ENCODE measurements around the gene COBL.

The COBL gene

DNA sequence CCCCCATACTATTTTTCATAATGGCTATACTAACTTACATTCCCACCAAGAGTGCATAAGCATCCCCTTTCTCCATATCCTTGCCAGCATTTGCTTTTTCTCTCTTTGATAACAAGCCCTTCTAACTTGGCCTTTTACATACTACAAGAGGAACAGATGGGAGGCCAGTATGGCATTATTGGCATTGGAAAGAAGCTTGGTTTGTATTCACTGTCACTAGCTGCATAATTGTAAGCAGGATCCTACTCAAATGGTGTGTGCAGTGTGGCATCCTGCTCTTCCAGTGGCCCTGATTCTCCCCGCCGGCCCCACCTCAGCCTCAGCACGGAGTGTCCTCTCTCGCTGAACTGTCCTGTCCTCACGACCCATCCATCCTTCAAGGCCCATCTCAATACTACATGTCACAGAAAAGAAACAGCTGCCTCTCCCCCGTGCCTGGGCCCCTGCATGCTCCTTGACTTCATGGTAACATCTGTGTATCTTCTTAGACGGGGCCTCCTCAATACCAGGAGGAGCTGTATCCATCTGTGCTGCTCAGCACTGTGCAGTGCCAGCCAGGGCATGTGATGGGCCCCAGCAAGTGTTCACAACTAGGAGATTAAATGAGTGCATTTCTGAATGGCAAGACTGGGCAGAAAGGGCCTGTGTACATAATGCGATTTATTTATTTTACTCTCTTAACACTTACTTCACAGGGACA is 205.2 kb downstream of the COBL start:
- no peak for DNase-seq

DNA sequence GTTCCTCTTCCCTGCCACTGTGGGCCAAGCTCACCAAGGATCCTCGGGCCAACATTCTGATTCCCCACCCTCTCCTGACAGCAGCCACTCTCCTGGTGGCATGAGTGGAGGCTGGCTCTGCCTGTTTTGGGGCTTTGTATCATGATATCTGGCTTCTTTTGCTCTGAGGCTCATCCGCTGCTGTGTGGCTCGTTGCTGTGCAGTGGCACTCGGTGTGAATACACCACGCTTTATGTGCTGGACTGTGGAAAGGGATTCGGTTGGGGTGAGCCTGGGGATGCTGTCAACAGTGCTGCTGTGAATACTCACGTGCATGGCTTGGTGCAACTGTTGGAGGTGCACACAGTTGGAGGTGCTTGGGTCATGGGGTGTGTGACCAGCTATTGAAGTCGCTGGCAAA is 208.5 kb downstream of the COBL start:
- DNase-seq, result no peak

DNA sequence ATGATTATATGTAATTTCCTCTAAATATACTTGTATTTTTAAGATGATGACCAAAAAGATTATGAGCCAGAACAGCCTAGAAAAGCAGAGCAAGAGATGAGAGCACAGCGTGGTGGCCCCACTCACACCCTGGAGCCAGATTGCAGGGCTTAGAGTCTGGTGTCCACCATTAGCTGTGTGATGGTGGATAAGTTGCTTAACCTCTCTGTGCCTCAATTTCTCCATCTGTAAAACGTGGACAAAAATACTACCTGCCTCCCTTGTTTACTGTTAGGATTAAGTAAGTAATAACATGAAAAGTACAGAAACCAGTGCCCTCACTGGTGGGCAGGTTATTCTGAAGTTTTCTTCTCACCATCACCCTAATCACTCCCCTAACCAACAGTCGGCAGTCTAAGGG is 212.3 kb downstream of the COBL start:
- DNase-seq, result no peak

DNA sequence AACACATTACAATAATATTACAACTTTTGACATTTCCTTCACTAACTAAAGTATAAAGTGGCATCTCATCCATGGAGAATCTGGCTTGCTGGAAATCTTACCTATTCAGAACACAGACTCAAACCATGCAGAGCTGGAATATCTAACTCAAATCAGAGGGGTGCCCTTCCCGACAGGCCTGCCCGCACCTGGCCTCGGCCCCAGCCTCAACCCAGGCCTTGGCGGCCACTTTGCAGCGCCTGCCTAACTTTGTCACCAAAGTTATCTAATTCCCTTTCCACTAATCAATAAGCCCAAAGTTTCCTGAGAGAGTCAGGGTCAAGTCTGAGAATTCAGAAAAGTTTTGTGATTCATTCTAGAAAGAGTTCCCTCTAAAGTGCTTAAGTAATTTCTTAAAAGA is 212.9 kb downstream of the COBL start:
- DNase-seq, result no peak

DNA sequence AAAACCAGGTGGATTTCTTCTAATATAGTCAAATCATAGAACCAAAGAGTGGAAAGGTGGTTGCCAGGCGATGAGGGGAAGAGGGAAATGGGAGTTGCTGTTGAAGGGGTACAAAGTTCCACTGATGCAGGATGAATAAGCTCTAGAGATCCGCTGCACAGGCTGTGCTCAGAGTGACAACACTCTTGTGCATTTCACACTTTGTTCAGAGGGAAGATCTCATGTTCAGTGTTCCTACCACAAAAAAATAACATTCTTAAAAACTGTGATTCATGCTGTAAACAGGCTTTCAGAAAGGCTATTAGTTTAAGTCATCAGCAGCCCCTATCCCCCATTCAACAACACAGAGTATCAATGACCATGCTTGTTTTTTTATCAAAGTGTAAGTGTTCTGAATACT is 213.8 kb downstream of the COBL start:
- no peak for DNase-seq

DNA sequence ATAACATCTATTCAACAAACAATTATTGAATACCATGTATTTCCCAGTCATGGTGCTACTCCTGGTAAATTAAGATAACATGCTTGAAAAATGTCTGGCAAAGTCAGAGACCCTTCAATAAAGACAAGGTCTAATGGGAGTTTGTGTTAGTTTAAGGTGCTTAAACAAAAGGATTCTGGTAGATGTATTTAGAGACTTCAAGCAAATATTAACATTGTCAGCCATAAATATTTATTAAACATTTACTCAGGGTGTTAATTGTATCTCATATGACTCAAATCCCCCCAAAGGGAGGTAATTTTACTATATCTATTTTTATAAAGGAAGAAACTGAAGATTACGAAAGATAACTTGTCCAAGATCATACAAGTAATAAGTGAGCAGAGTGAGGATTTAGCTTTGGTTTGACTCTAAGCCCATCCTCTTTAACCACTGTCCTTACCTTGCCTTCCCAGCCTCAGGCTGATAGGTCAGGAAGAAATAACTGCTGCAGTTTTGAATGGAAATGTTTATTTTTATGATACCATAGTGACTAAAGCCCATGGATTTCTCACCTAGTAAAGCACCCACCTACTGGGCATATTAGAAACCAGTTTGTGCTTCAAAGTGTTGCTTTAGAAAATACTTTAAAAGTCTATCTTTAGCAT is 215.4 kb downstream of the COBL start:
- no peak for DNase-seq

DNA sequence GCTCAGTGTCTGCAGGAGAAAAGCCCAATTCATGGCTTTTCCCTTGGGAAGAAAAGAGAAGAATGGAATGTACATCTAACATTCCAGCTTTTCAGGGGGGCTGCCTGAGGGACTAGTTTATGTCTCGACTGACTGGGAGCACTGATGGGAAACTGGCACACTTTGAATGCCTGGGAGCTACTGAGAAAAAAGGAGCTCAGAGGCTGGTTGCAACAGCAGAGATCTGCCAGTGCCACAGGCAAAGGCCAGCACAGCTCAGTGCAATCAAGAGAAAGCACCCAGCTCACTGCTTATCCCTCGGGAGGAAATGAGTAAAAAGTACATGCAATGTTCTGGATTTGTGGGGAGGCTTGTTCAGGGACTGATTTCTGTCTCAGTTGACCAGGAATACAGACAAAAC is 226.2 kb downstream of the COBL start:
- DNase-seq, result no peak

DNA sequence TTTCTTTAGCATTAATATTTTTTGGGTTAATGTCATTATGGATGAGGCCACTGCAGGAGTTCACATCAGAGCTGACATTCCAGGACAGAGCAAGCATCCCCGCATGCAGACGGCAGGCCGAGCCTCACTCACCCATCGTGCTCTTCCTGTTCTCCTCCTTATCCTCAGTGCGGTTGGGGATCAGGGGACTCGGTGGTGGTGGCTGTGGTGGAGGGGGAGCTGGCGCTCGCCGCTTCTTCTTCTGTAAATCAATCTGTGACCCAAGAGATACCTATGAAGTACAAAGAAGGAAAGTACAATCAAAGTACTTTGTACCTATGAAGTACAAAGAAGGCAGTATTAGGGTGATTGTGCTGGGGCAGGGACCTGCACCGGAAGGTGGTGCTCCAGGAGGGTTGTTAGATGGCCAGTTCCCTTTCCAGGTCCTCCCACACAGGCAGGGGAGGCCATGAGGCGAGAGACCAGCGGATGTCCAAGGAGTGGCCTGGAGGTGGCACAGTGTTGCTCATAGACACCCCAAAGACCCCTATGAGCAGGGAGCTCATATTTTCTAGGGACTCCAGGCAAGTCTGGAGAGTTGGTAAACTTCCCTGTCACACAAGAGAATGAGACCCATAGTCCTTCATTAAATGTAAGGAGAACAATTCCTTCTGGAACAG is 231.4 kb downstream of the COBL start:
- DNase-seq, result no peak

DNA sequence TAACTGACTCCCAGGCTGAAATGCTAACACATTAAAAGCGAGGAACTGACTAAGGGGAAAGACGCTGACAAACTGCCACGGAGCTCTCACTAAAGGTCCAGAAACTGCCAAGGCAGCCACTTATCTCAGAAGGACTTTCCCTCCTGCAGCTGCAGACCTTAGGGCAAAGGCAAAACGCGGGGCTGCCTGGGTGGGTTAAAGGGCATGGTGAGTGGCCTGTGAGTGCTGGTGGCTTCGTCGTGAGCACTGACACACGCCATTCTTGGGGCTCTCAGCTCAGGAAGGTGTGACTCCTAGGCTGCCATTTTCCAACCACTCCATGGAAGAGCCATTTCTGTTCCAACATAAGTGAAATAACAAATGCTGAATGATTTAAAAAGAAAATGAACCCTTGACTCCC is 232.5 kb downstream of the COBL start:
- no peak for DNase-seq

DNA sequence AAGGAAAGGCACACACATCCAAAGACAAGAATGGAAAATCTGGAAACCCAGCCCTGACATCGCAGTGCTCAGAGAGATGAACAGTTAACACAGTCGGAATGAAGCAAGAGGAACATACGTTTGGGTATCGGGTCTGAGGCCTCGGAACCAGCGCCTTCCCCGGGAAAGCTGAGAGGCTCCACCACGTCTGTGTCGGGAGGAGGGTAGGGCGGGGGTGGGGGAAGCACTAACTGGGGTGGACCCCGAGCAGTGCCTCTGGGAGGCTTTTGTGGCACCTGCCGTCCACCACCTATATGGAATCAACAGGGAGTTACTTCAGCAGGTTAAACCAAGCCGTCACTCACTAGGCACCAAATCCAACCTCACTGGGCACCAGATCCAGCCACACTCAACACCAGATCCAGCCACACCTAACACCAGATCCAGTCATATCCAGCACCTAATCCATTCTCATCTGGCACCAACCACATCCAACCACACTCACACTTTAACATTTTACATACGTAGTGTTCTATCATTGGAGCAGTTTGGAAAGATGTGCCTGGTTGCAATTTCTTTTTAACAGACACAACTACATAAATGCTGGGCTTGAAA is 233.6 kb downstream of the COBL start:
- DNase-seq, result no peak

DNA sequence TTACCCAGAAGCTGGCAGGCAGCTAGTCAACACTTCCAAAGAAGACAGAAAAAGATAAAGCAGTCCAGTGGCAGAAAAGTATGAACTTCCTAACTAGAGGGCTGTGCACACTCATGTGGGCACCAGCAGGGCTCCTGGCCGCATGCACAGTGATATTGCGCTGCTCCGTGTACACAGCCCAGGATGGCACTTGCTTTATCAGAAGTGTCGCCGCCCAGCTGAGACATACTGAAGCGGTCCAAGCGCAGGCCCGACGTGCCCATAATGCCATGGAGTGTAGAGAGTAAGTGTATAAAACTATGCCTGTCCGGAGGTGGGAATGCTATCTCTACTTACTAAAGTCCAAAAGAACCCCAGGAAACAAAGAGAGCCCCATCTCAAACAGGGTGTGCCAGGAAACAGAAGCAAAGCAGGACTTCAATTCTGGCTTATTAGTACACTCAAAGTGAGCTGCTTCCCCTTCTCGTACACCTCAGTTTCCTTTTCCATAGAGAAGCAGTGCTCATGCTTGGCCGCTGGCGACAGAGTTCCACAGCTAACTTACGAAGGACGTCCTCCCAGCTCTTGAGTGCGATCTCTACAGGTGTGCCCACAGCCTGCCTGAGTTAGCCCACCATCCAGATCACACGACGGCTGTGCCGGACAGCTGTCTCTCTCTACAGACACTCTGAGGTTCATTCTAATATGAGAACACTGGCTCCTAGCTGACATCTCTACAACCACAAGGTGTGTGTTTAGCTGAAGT is 234.3 kb downstream of the COBL start:
- no peak for DNase-seq

DNA sequence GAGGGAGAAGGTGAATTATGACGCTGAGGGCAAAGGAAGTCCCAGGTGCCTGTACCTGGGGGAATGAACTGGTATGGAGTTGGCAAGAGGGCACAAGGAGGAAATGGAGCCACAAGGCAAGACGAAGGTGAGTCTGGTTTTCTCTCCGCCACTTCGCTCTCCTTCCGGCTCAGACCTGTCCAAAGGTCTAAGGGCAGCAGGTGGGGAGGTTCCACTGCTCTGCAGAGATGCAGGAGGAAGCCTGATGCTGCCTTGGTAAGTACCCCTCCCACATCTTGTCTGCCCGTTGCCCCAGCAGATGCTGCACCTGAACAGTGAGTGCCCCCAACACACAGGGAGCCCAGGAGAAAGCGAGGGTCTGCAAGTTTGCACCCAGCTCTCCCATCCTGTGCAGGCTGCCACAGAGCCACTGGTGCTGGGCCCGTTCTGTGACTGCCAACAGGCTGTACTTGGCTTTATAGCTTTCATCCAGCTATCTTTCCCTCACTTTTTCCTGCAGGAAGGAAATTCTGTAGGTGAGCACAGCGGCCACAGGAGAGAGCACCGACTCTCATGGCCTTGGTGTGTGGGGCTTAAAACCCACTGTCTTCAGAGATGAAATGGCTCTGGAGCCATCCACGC is 235.2 kb downstream of the COBL start:
- DNase-seq, result no peak

DNA sequence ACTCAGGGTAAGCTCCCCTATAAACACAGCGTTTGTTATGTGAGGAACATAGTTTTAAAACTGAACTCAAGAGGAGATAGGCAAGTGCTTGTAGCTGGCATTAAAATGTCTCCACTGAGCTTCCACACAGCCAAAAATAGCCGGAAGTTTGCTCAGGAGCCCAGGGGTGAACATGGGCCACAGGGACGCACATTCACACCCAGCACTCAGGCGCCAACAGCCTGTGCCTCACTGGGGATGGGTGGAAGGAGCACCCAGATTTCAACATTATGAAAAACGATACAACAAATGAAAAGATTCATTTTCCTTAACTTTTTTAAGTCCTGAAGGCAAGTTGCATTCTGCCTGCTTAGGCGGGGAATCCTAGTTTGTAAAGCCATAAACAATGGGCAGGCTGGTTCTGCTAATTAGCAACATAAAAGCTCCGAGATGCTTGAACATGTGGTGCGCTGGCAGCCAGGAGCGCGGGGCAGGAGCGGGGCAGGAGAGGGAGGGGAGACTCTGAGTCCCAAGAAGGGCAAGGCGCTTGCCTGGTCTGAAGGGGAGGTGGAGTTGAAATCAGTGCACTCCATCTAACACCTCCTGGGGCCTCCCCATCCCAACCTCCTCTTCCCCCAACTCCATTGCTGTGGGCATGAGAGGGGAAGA is 235.9 kb downstream of the COBL start:
- no peak for DNase-seq

DNA sequence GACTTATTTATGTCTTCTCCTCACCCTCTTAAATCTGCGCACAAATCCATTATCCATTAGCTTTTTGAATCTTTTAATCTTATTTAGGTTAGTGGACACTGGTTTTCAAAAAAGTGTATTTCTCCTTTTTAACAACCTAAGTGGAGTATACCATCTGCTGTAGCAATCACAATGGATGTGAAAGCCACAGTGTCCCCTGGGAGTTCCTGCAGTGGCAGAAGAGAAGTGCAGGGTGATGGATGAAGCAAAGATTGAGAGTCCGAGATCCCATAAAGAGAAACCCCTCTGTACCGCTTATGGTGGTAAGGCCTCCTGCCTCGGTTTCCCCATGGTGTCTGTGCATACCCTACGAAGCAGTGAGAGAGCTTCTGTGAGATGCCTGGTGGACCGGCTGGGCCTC is 236.4 kb downstream of the COBL start:
- DNase-seq, result no peak

DNA sequence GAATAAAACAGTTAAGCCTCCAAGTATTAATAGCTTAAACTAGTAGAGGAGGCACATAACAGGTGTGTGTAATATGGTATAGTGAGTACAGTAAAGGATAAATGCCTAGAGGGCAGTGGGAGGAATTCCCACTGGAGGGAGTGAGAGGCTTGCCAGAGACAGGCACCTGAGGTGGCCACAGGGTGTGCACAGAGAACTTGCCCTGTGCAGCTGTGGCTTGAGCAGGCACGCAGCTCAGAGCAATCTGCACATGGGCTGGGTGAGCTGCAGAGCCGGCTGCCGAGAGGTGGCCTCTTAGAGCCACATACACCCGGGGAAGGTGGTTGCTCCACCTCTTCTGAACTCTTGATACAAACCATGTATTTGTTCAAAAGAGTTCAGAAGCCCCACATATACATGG is 237.1 kb downstream of the COBL start:
- DNase-seq, result no peak

DNA sequence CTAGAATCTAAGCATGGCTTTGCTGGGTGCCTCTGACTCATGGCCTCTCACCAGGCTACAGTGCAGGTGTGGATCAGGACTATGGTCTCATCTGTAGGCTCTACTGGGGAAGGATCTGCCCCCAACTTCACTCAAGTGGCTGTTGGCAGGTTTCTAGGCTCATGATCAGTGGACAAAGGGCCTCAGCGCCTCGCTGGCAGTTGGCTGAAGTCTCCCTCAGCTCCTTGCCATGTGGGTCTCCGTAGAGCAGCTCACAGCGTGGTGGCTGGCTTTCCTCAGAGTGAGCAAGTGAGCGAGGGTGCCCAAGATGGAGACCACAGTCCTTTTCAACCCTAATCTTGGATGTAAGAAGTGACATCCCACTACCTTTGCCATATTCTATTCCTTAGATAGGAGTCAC is 238.0 kb downstream of the COBL start:
- DNase-seq, result no peak

DNA sequence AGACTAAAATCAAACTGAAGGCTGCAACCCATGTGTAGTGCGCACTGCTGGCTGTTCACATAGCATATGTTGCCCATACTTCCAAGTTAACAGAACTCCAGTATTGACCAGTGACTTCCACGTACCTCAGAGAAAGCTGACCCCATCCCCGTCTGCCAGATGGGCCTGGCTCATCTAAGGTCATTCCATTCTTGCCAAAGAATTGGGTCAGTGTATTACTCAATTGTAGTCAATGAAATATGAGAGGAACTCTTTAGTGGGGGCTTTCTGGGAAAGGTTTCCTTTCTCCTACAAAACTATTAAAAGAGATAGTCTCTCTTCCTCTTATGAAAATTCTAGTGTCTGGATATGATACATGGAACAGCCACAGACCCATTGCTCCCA is 238.6 kb downstream of the COBL start:
- DNase-seq, result no peak

DNA sequence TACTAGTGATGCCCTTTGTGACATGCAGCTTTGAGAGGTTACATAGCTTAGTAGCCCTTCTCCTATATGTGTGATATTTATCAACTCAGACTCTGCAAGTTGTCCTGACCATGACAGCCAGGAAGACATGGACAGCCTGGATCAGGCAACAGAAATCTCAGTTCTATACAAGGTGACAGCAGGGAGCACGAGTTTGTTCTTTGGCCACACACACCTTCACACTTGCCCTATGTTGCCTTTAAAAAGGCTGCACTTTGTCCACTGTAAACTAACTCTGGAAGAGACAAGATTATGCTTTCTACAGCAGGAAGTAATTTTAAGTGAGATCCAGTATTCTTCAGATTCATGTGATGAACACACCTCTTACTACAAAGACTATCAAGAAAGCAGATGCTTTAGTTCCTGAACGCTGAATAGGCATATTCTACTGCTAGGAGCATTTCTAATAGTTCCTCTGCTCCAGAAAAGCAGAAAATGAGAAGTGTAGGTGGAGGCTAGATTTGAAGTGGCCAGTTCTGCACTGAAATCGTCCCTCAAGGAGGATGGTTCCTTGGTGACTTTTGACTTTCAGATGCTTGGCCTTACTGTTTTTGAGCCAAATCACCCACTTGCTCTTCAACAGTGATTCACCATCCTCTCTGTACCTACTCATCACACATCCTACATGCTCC is 239.2 kb downstream of the COBL start:
- DNase-seq, result no peak

DNA sequence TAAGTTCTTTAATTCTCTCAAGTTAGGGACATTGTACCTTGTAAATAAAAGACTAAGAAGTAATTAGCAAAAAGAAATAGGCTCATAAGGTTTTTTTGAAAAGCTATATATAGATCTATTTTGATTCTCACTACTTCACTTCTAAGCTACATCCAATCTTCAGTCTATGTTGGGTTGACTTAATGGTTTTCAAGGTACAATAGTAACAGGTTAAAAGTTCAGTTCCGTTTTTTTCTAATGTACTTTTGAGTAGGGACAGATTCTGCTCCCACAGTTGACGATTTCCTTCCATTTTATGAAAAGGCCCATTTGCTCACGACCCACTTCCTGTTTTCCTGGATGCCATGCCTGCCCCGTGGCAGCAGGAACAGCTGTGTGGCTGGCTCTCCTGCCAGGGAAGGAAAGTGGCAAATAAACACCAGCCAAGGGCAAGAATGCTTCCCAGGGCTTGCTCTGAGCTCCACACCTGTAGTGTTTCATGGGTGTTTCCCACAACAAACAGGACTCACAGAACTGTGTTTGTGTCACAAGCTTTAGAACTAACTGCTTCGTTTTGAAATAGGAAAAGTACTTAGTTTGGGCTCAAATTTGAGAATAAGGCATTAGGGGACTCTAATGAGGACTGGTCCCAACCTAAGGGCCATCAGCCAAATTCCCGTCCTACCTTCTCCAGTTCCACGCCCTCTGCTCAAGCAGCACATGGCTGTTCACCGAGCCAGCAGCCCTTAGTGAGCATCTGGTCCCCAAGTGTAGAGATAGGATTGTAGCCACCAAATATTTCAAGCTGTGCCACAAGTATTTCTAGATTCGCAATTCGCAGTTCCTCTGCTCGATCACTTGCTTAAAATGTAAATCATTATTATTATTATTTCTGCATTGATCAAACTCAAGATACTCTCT is 240.7 kb downstream of the COBL start:
- no peak for DNase-seq

DNA sequence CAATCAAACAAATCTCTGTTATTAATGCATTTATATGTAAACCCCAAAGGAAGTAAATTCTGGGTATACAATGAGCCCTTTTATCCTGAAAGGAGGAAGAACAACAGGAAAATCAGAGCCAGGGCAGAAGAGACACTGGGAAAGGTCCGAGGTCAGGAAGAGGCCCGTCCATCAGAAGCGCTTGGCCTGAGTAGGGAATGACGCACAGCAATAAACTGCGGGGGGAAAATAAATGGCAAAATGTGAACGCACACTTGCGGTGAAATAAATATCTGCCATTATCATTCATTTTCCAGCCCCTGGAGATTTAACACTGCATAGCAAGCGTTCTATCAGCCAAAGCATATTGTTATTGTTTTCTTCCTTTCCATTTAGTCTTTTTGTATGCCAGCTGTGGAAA is 243.4 kb downstream of the COBL start:
- no peak for DNase-seq

DNA sequence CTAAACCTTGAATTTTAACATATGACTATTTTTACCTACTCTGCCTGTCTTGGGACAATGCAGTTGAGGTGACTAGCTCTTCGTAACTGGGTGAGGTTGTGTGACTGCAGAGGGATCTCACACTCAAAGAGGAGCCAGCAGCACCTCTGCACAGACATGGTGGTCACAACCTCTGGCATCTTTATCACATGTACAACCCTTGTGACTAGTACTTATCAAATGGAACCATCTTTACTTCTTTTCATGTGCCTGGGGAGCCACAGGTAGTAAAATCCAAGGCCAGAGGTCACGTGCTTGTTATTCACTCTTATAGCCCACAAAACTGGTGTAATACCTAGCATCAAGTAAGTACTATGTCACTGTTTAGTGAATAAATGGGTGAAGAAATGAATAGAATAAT is 244.3 kb downstream of the COBL start:
- DNase-seq, result no peak

All from stimulated activated CD4-positive, alpha-beta T cell treated with anti-CD3 and anti-CD28 coated beads, Interleukin-4, amount 100 ng/mL, for 1 hour (primary cell).